HG03378 (cell line): ENCODE results near the gene TRIOBP.

Experiments used
- ATAC-seq: cut with Tn5 transposase; IDR thresholded peaks from one replicate; pipeline ENCODE4 v1.9.1; 2021; ENCODE audit warnings: mild to moderate bottlenecking, moderate library complexity; ENCODE audit not compliant: unreplicated experiment

The TRIOBP gene

GRCh38 chr22:37817705-37818408, 121.0 kb downstream of the TRIOBP start:
- no peak for ATAC-seq

GRCh38 chr22:37818409-37819104, 121.7 kb downstream of the TRIOBP start:
- ATAC-seq = no peak

GRCh38 chr22:37819105-37819433, 122.2 kb downstream of the TRIOBP start:
- no peak for ATAC-seq

GRCh38 chr22:37820350-37820749, 123.5 kb downstream of the TRIOBP start:
- no peak for ATAC-seq

GRCh38 chr22:37822079-37822833, 125.4 kb downstream of the TRIOBP start:
- no peak for ATAC-seq

- no peak for ATAC-seq
Observed at GRCh38 chr22:37823134-37823985, 126.5 kb downstream of the TRIOBP start, which contains the start of gene GALR3. GALR3 (plus strand) TSS chr22:37823382; CDS start chr22:37823407, 25 bp downstream.

- no peak for ATAC-seq
Observed at GRCh38 chr22:37824674-37825641, 128.1 kb downstream of the TRIOBP start.
